ENCODE results near the gene PNISR. TPM values are rescaled to one million over a fixed set of nuclear protein-coding genes. Genes with fewer than 3 reads are reported as not detected.
A peak's percentile ranks its signal among the peaks of the same experiment; 100 is the strongest.

PNISR gene
- total RNA-seq, 1 donor from 2014 or later: 109 TPM

DNA sequence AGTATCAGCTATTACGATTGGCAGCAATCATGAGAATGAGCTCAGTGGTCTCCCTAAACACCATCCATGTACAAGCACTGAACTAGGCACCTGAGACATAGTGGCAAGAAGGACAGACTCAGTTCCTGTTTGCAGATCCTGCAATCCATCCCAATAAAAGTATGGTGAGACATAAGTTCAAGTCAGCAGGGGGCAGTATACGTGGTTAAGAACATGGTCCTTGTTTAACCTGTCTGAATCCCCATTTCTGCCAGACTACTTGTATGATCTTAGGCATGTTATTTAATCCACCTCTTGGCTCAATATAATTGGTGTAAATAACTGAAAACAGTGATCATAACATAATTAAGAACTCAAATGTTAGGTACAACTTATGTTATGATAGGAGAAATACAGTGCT lies 33.2 kb upstream of the PNISR start:
- H3K9me3 ChIP-seq: peaks cover 12% of the 10 kb centered on the region
- H3K4me1 ChIP-seq: no peaks in the 10 kb centered on the region
- TF ChIP-seq, protein P1, sequence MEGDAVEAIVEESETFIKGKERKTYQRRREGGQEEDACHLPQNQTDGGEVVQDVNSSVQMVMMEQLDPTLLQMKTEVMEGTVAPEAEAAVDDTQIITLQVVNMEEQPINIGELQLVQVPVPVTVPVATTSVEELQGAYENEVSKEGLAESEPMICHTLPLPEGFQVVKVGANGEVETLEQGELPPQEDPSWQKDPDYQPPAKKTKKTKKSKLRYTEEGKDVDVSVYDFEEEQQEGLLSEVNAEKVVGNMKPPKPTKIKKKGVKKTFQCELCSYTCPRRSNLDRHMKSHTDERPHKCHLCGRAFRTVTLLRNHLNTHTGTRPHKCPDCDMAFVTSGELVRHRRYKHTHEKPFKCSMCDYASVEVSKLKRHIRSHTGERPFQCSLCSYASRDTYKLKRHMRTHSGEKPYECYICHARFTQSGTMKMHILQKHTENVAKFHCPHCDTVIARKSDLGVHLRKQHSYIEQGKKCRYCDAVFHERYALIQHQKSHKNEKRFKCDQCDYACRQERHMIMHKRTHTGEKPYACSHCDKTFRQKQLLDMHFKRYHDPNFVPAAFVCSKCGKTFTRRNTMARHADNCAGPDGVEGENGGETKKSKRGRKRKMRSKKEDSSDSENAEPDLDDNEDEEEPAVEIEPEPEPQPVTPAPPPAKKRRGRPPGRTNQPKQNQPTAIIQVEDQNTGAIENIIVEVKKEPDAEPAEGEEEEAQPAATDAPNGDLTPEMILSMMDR (IDR thresholded peaks at IDR 0.05): peak; percentile 16
- H3K27ac ChIP-seq: no peak overlapping the region
- peaks cover 7% of the 10 kb centered on the region for H3K36me3 ChIP-seq
- no peak overlapping the region for H3K4me3 ChIP-seq
- intact Hi-C loops (cut with DNase I): no loop called here
- DNase-seq (no peak), ATAC-seq (no peak)
- H3K27me3 ChIP-seq (ENCODE audit: low read depth): no peaks in the 10 kb centered on the region

DNA sequence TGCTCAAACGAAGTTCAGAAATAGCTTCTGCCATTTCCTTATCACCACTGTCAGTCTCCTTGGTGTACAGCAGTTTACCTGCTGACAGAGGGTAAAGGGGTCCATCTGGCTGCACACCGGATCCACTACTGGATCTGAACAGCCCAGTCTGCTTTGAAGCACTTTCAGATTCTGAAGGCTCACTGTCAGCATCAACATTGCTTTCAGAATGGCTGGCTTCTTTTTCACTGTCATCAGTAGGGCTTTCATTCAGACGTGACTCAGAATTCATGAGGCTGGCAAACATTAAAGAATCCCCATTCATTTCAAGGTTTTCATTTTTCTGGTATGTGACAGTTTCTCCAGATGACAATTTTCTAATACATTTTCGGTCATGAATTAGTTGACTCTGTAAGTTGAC lies 21.0 kb upstream of the PNISR start:
- H3K4me1 ChIP-seq: no peaks in the 10 kb centered on the region
- intact Hi-C loops (cut with DNase I): no loop called here

DNA sequence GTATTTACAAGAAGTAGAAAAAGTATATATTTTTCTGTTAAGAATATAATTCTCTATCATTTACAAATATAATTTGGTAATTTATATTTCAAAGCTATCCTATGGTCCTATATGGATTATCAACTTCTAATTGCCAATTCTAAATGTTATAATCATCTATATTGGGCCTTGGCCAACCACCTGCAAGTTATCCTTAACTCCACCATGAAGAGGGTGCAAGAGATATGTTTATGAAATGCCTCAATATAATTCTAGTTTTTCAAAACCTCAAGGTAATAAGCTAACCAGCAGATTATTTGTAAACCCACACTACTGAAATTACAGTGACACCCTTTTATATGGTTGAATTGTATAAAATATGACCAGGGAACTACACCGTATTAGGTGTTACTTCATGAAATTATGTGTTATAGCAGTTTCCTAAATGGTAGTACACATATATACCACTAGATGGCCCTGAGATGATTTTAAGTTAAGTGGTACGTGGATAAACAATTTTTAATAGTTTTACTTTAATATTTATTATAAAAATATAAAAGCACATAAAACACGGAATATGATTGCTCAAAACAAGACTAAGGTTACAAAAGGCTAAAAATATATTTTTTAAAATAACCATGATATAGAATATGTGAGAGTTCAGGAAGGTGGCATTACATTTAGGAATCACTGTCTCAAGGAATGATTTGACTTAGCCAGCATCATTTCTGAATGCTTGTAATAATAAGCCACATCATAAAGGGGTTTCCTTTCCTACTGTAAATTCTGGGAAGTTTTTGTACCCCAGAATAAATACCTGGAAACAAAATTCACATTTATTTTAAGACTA lies 9.8 kb upstream of the PNISR start:
- ATAC-seq (peak; percentile 66 to 67), DNase-seq (no peak)
- TF ChIP-seq, protein P1 (IDR thresholded peaks at IDR 0.05): peak; percentile 68
- Histone ChIP-seq H3K36me3 (peaks cover 24% of the 10 kb centered on the region), H3K4me3 (no peak overlapping the region), H3K27ac (no peak overlapping the region), H3K4me1 (no peaks in the 10 kb centered on the region), H3K27me3 (ENCODE audit: low read depth) (no peaks in the 10 kb centered on the region), H3K9me3 (no peaks in the 10 kb centered on the region)
- intact Hi-C loops (cut with DNase I): no loop called here

More for the DNA sequence above, 21.0 kb upstream of the PNISR start:
- no peaks in the 10 kb centered on the region for H3K27me3 ChIP-seq (ENCODE audit: low read depth)
- no peak overlapping the region for H3K4me3 ChIP-seq
- DNase-seq (no peak), ATAC-seq (no peak)
- no peak overlapping the region for H3K27ac ChIP-seq
- TF ChIP-seq, protein P1 (IDR thresholded peaks at IDR 0.05): no peak
- no peaks in the 10 kb centered on the region for H3K36me3 ChIP-seq
- H3K9me3 ChIP-seq: no peaks in the 10 kb centered on the region

DNA sequence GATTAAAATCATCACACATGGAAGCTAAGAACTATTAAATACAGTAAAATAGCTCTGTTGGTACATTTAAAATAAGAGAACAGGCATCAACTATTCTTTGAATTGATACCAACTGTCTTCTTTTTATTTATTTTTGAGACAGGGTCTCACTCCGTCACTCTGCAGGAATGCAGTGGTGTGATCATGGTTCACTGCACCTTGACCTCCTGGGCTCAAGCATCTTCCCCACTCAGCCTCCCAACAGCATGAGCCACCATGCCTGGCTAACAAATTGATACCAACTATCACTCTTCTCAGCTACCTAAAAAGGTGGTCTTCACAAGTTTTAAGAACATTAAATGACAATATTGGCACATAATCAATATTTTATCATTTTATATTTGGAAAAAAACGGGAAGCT lies 7.8 kb upstream of the PNISR start:
- peaks cover 27% of the 10 kb centered on the region for H3K36me3 ChIP-seq

DNA sequence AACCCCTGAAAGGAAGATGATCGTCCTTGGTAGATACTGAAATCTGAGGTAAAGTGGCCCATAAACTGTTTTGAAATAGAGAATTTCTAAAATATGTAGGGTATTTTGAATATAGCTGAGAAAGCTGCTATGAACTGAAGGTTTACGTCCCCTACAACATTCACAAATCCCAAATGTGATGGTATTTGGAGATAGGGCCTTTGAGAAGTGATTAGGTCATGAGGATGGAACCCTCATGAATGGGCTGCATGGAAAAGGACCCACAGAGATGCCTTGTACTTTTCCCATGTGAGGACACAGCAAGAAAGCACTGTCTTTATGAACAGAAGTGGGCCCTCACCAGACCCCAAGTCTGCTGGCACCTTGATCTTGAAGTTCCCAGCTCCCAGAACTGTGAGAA lies 6.8 kb upstream of the PNISR start:
- intact Hi-C loops (cut with DNase I): no loop called here
- peaks cover 11% of the 10 kb centered on the region for H3K4me1 ChIP-seq
- DNase-seq (no peak), ATAC-seq (no peak)
- no peaks in the 10 kb centered on the region for H3K27me3 ChIP-seq (ENCODE audit: low read depth)
- H3K36me3 ChIP-seq: peaks cover 30% of the 10 kb centered on the region
- no peak overlapping the region for H3K27ac ChIP-seq
- H3K9me3 ChIP-seq: no peaks in the 10 kb centered on the region
- TF ChIP-seq, protein P1 (IDR thresholded peaks at IDR 0.05): no peak
- no peak overlapping the region for H3K4me3 ChIP-seq

More for the DNA sequence above, 7.8 kb upstream of the PNISR start:
- Histone ChIP-seq H3K27me3 (ENCODE audit: low read depth) (no peaks in the 10 kb centered on the region), H3K9me3 (no peaks in the 10 kb centered on the region), H3K4me3 (no peak overlapping the region), H3K27ac (no peak overlapping the region), H3K4me1 (peaks cover 1% of the 10 kb centered on the region)
- DNase-seq (no peak), ATAC-seq (no peak)
- TF ChIP-seq, protein P1 (IDR thresholded peaks at IDR 0.05): no peak
- intact Hi-C loops (cut with DNase I): no loop called here

Measured in lower lobe of right lung (tissue), 2 donors.